HG02938 (cell line): ENCODE data around the gene CCL11.

Experiments
- ATAC-seq: cut with Tn5 transposase; IDR thresholded peaks from one replicate; pipeline ENCODE4 v1.9.1; 2021; ENCODE audit warnings: mild to moderate bottlenecking, moderate library complexity; ENCODE audit not compliant: unreplicated experiment

The CCL11 gene

DNA sequence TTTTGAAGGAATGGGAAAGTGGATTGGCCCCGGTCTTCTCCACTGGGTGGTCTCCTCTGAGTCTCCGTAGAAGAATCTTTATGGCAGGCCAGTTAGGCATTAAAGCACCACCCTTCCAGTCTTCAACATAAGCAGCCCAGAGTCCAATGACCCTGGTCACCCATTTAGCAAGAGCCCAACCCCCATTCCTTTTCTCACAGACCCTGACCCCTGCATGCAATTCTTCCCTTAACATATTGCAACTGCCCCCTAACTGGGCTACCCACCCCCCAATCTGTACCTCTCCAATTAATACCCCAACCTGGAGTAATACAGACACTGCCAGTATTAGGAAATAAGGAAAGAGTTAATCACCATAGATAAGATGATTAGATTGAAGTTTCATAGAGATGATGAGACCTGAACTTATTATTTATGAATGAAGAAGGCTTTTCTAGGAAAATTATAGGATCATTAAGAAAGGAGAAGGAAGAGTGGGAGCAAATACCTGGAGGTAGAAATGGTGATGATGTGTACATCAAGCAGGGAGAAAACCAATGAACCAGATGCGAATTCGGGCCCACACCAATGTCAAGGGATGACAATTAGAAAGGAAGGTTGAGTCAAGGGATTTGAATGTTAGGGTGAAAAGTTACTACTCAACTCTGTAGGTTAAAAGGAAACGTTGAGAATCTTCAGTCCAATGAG lies 28.1 kb upstream of the CCL11 start:
- no peak for ATAC-seq

DNA sequence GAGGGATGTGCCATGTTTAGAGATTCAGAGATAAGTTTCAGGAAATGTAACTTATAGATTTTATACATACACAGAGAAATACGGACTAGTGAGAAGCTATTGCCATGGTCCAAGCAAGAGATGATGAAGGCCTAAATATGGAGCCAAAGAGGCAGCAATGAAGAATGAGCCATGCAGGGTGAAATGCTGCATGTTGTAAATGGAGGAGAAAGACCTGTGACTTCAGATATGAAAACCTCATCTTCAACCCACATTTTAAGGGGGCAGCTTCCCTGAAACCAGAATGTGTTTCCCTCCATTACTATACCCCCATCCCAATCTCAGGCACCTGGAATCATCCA lies 27.6 kb upstream of the CCL11 start:
- ATAC-seq, result no peak

DNA sequence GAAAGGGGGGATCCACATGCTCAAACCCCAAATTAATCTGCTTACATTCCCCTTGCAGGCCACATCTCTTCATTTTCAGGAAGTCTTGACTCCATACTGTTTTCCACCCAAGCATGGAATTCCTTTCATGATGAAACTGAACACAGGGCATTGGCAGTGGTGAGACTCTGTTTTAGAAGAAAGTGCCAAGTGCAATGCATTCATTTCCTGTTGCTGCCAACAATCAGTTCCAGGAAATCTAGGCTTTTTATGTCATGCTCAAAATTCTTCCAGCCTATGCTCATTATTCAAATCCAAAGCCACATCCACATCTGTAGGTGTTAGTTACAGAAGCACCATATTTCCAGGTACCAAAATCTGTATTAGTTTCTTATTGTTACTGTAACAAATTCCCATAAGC lies 26.4 kb upstream of the CCL11 start:
- no peak for ATAC-seq

DNA sequence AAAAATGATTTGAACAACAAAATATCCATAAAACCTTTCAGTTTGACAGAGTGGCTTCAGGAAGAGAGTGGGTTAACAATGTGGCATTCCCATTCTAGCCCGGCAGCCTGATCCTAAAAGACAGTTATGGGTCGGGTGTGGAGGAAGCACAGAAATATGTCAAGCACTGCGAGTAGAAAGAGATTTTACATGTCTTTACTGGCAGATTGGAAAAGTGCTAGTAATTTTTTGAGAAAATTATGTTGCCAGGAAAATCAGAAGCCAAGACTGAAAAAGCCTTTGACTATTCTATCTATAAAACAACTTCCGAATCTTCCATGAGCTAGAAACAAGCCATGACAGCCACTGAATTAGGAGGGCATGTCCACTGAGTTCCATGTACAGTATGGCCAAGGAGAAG lies 24.7 kb upstream of the CCL11 start:
- no peak for ATAC-seq

DNA sequence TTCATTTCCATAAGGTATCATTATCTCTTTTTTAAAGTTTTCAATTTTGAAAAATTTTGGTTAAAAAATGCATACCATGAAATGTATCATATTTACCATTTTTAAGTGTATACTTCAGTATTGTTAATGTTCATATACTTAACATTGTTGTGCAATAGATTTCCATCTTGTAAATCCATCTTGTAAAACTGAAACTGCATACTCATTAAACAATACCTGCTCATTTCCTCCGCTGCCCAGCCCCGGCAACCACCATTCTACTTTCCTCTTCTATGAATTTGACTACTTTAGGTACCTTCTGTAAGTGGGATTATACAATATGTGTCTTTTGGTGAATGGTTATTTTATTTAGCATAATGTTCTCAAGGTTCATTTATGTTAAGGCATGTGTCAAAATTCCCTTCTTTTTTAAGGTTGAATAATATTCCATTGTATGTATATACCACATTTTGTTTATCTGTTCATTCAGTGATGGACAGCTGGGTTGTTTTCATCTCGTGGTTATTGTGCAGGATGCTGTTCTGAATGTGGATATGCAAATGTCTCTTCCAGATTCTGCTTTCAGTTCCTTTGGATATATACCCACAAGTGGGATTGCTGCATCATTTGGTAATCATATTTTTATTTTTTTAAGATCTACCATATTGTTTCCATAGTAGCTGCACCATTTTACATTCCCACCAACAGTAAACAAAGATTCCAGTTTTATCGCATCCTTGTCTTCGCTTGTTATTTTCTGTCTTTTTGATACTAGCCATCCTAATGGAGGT lies 23.8 kb upstream of the CCL11 start:
- no peak for ATAC-seq

DNA sequence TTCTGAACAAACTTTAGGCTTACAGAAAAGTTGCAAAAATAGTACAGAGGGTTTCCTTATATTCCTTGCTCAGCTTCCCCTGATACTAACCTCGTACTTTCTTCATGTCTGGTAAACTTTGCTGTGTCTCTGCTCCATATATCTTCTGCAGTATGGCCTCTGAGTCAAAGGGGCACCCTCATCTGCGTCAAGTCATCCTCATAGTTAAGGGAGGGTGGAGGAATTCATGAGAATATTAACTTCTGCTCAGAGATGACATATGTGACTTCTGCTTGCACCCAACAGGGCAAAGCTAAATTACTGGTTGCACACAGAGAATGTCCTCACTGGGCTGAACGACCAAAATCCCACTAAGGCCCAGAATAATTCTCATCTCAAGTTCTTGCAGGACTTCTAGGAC lies 19.8 kb upstream of the CCL11 start:
- ATAC-seq, result no peak

DNA sequence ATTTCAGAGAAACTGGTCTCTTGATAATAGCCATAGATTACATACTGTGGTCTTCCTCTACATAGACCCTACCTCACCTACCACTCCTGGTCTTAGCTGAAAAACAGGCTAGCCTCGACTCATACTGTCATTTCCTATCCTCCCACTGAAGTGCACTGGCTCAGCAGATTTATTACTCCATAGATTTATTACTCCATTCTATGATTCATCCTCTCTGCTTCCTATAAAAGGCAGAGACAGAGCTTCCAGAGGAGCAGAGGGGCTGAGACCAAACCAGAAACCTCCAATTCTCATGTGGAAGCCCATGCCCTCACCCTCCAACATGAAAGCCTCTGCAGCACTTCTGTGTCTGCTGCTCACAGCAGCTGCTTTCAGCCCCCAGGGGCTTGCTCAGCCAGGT lies 15.6 kb upstream of the CCL11 start, which contains the start of gene CCL7:
CCL7 (plus strand) TSS at position 253 of the 400 bp plus-strand sequence; CDS start at position 323, 70 bp downstream.
- ATAC-seq, result no peak

DNA sequence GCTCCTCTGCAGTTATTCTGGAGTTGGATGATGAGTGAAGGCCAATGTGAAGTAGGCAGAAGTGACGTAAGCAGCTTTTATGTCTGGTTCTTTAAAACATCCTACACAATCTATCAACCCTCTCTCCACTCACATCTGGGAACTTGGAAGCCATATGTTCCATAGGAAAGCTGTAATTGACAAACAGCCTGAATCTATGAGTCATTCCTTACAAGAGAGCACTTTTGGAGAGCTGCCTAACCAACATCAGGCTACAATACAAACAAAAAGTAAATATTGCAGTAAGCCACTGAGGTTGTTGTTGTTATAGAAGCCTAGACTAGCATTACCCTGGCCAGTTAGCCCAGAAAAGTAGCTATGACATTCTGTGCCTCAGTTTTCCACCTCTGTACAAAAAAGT lies 9.7 kb upstream of the CCL11 start:
- no peak for ATAC-seq

DNA sequence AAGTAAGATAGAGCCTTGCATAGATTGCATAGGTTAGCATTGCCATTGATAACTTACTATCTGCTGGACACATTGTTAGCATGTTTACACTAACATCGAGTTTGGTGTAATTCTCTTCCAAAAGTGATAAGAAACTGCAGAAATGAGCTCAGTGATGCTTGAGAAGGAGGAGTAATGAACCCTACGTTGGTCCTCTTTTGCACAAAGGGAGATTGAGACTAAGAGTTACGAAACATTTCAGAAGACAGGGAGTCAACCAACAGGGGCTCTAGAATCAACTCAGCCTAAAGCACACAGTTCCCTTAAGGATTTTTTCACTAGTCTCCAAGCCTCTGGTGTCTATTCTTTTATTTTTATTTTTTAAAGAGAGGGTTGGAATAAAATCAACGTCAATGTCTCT lies 8.7 kb upstream of the CCL11 start:
- no peak for ATAC-seq

DNA sequence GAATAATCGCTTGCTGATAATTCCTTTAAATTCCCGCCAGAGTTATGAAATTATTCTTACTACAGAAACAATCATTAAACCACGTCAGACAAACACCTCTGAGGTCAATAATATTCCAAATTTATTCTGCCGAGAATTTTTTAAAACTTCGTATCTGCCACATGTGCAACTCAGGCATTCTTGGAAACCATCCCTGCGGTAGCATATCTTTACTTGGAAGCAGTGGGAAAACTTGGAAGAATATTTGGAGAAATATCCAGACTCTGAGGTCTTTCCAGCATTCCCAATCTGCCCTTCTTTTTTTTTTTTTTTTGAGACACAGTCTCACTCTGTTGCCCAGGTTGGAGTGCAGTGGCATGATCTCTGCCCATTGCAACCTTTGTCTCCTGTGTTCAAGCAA lies 2.0 kb upstream of the CCL11 start:
- ATAC-seq, result no peak

DNA sequence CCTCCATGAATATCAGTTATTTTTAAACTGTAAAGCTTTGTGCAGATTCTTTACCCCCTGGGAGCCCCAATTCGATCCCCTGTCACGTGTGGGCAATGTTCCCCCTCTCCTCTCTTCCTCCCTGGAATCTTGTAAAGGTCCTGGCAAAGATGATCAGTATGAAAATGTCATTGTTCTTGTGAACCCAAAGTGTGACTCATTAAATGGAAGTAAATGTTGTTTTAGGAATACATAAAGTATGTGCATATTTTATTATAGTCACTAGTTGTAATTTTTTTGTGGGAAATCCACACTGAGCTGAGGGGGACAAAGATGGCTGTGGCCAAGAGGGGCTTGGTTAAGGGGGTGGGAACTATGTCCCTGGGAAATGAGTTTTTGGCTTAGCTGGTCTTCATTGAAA lies 2.3 kb downstream of the CCL11 start:
- ATAC-seq, result no peak

DNA sequence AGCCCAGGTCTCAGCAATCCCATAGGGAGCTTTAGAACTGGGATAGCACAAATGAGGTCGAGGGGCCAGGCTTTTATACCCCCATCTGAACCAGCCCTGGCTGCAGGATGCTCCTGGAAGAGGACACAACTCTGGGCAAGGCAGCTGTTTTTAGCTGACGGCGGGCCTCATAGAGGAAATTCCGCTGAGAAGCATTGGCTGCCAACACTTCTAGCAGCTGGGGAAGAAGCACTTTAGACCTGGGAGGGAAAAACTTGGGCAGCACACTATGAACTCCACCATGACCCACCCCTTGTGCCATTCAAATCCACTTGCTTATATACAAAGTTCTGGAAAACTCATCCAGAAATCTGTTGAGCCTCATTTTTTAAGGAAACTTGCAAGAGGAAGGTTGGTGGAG lies 5.0 kb downstream of the CCL11 start:
- ATAC-seq, result no peak

DNA sequence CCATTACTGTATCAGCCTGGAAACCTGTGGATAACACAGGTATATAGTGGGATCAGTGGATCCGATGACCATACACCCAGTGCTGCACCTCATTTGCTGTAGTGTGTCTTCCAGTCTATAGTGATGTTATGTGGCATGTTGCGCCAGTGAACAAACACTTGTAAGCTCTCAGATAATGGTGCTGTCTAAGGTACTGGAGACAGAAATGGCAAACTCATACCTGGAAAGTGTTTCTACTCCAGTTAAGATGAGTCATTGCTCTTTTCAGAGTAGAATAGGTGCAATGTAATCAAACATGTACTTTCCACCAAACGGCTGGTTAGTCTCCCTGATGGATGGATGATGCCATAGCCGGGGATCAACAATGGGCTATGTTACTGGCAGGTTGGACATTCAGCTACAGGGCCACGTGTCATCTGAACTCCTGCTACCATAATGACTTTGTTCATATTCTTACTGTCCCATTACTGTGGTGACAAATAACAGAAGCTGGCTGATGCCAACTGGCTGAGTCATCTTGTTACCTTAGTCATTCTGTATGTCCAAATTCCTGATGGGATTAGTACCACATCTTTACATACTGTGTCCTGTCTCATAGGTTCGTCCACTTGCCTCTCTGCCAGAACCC lies 6.3 kb downstream of the CCL11 start:
- no peak for ATAC-seq

DNA sequence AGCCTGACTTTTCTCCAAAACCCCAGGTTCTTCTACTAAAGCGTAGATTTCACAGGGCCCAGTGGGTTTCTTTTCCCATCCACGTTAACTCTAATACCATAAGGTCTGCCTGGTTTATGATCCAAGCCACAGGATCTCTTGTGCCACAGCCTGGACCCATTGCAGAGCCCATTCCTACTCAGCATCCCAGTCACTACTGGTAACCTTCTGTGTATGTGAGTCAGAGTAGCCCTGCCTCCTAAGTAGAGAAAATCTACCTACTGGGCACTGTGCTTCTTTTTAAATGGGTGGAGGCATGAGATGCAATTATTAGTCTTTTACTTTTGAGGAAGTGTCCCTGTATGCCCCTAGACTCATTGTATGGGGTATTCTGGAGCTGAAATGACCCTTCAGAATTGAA lies 13.5 kb downstream of the CCL11 start:
- ATAC-seq, result no peak

DNA sequence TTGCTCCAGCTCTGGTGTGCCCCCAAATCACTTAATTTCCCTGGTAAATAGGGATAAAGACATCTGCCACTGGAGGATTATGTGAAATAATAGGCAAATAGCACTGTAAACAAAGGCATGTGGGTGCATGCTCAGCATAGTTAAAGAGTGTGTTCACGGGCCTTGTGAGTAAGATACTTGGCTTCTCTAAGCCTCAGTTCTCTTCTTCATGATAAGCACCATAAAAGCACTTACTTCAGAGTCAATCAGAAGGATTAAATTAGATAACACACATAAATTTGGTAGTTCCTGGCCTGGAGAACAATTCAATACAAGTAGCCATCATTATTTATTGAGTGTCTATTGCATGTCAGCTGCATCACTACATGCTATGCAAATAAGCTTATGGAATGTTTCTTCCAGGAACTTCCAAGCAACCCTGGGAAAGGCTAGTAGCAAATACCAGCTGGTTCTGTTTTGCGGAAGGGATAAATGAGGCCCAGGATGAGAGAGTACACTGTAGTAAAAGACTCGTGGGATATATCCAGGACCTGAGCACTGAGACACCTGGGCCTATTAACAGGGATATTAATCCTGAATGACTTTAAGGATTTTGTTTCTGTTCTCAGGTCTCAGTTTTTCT lies 14.5 kb downstream of the CCL11 start:
- ATAC-seq, result no peak

DNA sequence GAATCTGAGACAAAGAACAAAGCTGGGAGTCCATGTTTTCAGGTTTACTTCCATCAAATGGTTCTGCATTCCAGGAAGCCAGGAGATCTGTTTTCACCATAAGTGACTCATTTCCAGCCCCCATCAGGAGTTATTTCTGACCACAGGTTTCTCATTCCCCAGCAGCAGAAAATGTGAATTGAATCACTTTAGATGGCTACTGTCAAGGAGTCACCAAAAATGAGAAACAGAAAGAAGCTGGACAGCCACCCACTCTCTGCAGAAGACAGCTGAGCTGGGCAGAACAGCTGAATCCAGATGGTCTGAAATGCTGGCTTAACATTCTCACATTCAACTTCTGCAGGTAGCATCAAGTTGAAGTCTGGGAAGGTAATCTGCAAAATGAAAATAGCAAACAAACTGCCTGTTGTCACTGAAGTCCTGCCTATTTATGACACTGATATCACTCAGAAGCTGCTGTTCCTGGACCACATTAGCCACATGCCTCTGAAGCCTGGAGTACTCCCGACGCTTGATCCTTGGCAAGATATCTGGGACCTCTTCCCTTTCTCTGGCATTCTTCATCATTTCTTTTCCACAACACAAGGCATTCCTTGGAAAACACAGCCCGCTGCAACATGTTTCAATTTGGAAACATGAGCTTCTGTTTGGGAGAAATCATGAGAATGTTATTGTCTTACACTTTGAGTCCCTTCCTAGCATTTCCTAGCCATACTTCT lies 15.3 kb downstream of the CCL11 start:
- ATAC-seq, result no peak

DNA sequence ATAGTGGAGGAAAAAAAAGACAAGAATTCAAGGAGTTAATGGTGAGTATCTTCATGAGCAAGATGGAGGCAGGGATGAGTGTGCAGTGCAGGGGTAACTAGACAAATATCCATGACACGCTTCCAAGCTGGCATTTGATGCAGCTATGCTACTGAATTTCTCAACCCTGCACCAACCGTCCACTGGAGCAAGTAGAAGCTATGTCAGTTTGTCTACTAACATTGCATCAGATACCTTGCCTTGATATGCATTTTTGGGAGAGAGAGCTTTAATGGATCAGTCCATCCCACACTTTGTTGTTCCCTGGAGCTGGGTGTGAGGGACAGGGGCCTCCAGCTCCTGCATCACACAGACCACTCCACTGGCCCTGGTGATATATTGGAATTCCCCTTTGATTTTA lies 16.4 kb downstream of the CCL11 start:
- no peak for ATAC-seq

DNA sequence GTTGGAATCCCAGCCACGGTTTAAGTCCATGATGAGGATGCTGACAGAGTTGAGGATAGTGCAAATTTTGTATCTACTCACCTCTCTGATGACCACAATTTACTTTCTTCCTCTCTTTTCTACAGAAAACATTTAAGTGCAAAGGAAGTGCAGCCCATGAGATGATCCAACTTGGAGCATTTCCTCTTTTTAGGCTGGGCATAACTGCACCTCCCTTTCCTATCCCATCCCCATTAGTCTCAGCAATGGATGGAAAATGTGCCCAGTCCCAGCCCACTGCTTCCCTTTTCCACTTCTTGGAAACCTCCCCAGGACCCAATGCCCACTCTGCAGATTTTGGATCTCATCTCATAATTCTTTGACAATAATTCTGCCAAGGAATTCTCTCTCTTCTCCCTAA lies 17.1 kb downstream of the CCL11 start:
- ATAC-seq, result no peak

DNA sequence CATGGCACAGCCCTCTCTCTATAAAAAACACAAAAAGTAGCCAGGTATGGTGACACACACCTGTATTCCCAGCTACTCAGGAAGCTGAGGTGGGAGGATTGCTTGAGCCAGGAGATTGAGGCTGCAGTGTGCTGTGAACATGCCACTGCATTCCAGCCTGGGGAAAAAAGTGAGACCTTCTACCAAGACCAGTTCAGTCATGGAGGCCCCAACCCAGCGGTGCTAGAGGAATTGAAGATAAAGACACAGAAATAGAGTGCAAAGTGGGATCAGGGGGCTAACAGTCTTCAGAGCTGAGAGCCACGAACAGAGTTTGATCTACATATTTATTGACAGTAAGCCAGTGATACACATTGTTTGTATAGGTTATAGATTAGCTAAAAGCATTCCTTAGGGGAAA lies 18.1 kb downstream of the CCL11 start:
- no peak for ATAC-seq

DNA sequence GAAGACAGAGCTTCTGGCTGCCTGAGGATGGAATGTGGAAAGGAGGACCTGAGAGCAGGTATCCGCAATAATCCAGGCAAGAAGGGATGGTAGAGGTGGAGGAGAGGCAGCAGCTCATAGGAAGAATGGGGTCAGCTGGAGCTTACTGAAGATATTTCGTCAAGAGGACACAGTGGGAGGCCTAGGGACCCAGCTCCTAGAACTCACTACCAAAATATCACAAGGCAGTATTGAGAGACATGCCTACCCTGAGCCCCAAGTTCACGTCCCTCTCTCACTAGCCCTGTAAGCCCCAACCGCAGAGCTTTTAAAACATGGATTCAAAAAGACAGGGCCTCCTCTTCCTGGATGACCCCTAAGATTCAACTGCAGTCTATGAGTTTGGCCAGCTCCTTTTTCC lies 19.5 kb downstream of the CCL11 start:
- ATAC-seq, result no peak

DNA sequence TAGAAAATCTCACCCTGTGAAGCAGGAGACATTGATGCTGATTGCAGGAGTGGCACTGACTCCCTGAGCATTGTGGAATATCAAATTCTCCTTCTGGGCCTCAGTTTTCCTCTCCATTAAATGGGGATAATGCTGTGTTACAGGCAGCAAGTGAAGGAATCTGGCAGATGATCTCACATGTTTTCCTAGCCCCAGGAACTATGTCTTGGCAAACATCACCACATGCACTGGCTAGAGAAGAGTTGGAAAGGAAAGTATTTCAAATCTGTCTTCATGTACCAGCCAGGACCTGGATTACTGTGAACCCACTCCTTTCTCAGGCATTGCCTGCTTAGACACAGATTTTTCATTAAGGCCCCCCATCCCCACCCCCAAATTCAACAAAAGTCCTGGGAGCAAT lies 20.1 kb downstream of the CCL11 start:
- no peak for ATAC-seq
